SK-N-SH (cell line): ENCODE measurements around the gene NUDT14. TPM values are rescaled to one million over a fixed set of nuclear protein-coding genes. Genes with fewer than 3 reads are reported as not detected.

Experiments used
- CTCF ChIA-PET: fragments of 300-600, 350-600 bp; formaldehyde crosslinking; extraction: SDS; loops from one replicate; lab custom pipeline; 2021; lab: Yijun Ruan, JAX
- POLR2A ChIA-PET: fragments of 350-600 bp; sonication (Branson Sonifier 250); formaldehyde crosslinking; extraction: SDS; loops from one replicate; lab custom pipeline; 2020; ENCODE audit warnings: antibody characterized with exemption, inconsistent platforms; lab: Yijun Ruan, JAX
- DNase-seq: peaks from one replicate; pipeline ENCODE4 v3.0.0; 2012
- H2AFZ ChIP-seq: fragments of 200-600 bp; sonication (generic); 2 replicates; pipeline ENCODE4 v1.8.1; 2016; ENCODE audit warnings: antibody characterized with exemption, mild to moderate bottlenecking, low read depth
- H3F3A ChIP-seq: fragments of 200-600 bp; sonication (generic); replicated peaks from 2 replicates; pipeline ENCODE3; 2016; ENCODE audit warnings: antibody characterized with exemption, mild to moderate bottlenecking; ENCODE audit not compliant: insufficient read depth
- H3K27ac ChIP-seq, 2 experiments: fragments of 200-500 bp in 1 of 2; fragments of 200-600 bp in 1 of 2; sonication (Bioruptor generic) in 1 of 2; sonication (generic), shearing (Covaris generic) in 1 of 2; 2 replicates each; pipeline versions ENCODE4 v1.5.1 to v1.6.1; 2014 to 2016; ENCODE audit warnings: low read depth in 2 of 2, inconsistent platforms in 1 of 2, low read length in 1 of 2, mild to moderate bottlenecking in 1 of 2, mixed read lengths in 1 of 2
- H3K27me3 ChIP-seq: fragments of 200-600 bp; sonication (generic), shearing (Covaris generic); 2 replicates; pipeline ENCODE4 v1.6.1; 2016; ENCODE audit warnings: mixed run types; ENCODE audit not compliant: insufficient read depth
- H3K36me3 ChIP-seq, 2 experiments: fragments of 200-500 bp in 1 of 2; fragments of 200-600 bp in 1 of 2; sonication (Bioruptor generic) in 1 of 2; sonication (generic) in 1 of 2; replicated peaks in 1 of 2; 2 replicates each; pipeline versions ENCODE3 to v1.5.1; 2014 to 2016; ENCODE audit warnings: low read length in 1 of 2, mild to moderate bottlenecking in 1 of 2; ENCODE audit not compliant: insufficient read depth in 2 of 2, control insufficient read depth in 1 of 2
- H3K4me1 ChIP-seq, 2 experiments: fragments of 200-500 bp in 1 of 2; fragments of 200-600 bp in 1 of 2; sonication (Bioruptor generic) in 1 of 2; sonication (generic), shearing (Covaris generic) in 1 of 2; 2 replicates each; pipeline versions ENCODE4 v1.5.1 to v1.6.1; 2014 to 2016; ENCODE audit warnings: low read depth in 1 of 2, low read length in 1 of 2, mixed run types in 1 of 2; ENCODE audit not compliant: insufficient read depth in 2 of 2, control insufficient read depth in 1 of 2
- H3K4me2 ChIP-seq: fragments of 200-600 bp; sonication (generic), shearing (Covaris generic); 2 replicates; pipeline ENCODE4 v1.6.1; 2017; ENCODE audit warnings: mixed run types
- H3K4me3 ChIP-seq, 2 experiments: fragments of 200-500 bp in 1 of 2; fragments of 200-600 bp in 1 of 2; sonication (Bioruptor generic) in 1 of 2; sonication (generic), shearing (Covaris generic) in 1 of 2; 2 replicates each; pipeline versions ENCODE4 v1.5.1 to v1.8.1; 2014 to 2016; ENCODE audit warnings: low read depth in 2 of 2, inconsistent platforms in 1 of 2, low read length in 1 of 2, mild to moderate bottlenecking in 1 of 2, mixed read lengths in 1 of 2, moderate library complexity in 1 of 2
- H3K79me2 ChIP-seq: fragments of 200-600 bp; sonication (generic); 2 replicates; pipeline ENCODE4 v1.8.1; 2017; ENCODE audit warnings: mild to moderate bottlenecking; ENCODE audit not compliant: insufficient read depth
- H3K9ac ChIP-seq: fragments of 200-600 bp; sonication (generic); 2 replicates; pipeline ENCODE4 v1.6.1; 2017; ENCODE audit warnings: mixed run types
- H3K9me2 ChIP-seq: fragments of 200-600 bp; sonication (generic); 2 replicates; pipeline ENCODE4 v1.6.1; 2017; ENCODE audit warnings: mixed run types
- H3K9me3 ChIP-seq: fragments of 200-600 bp; sonication (generic); 2 replicates; pipeline ENCODE4 v1.6.1; 2017; ENCODE audit warnings: mixed run types, mild to moderate bottlenecking, moderate library complexity
- H4K20me1 ChIP-seq: fragments of 200-600 bp; sonication (generic); 2 replicates; pipeline ENCODE4 v1.6.1; 2017; ENCODE audit warnings: mild to moderate bottlenecking, mixed run types; ENCODE audit not compliant: insufficient read depth
- CHD2 ChIP-seq: fragments of 150-350 bp; IDR thresholded peaks from 2 replicates; pipeline ENCODE4 v1.6.1; 2018; ENCODE audit warnings: low read length; ENCODE audit not compliant: partially characterized antibody
- CTCF ChIP-seq: fragments of 200-600 bp; sonication (generic); IDR thresholded peaks from 2 replicates; pipeline ENCODE4 v1.6.1; 2017; ENCODE audit warnings: antibody characterized with exemption, mild to moderate bottlenecking, moderate library complexity
- ELF1 ChIP-seq: IDR thresholded peaks from 2 replicates; pipeline ENCODE4 v1.4.0; 2012
- EP300 ChIP-seq, 2 experiments: IDR thresholded peaks; 2 replicates each; pipeline versions ENCODE4 v1.4.0 to v1.6.1; 2012; ENCODE audit warnings: borderline replicate concordance in 1 of 2, low read depth in 1 of 2, low read length in 1 of 2
- EZH2phosphoT487 ChIP-seq: fragments of 200-600 bp; sonication (generic); IDR thresholded peaks from 2 replicates; pipeline ENCODE4 v1.6.1; 2017; ENCODE audit warnings: low read depth, mixed run types, mild to moderate bottlenecking, antibody characterized with exemption, moderate library complexity, borderline replicate concordance
- FOSL2 ChIP-seq: IDR thresholded peaks from 2 replicates; pipeline ENCODE4 v1.4.0; 2012; ENCODE audit warnings: low read depth, mild to moderate bottlenecking, moderate library complexity, borderline replicate concordance
- FOXJ3 ChIP-seq: sonication (generic); formaldehyde crosslinking; IDR thresholded peaks from 2 replicates; pipeline ENCODE4 v1.5.1; 2020; ENCODE audit warnings: mild to moderate bottlenecking, missing genetic modification reagents
- GABPA ChIP-seq: IDR thresholded peaks from 2 replicates; pipeline ENCODE4 v1.4.0; 2012; ENCODE audit warnings: low read depth, mild to moderate bottlenecking
- IRF3 ChIP-seq: fragments of 150-350 bp; IDR thresholded peaks from 2 replicates; pipeline ENCODE4 v1.6.1; 2016; ENCODE audit warnings: mild to moderate bottlenecking, low read depth, low read length
- JUND ChIP-seq: IDR thresholded peaks from 2 replicates; pipeline ENCODE4 v1.4.0; 2012
- MAX ChIP-seq: IDR thresholded peaks from 2 replicates; pipeline ENCODE4 v1.4.0; 2012; ENCODE audit warnings: low read depth
- NRF1 ChIP-seq: IDR thresholded peaks from 2 replicates; pipeline ENCODE4 v1.6.1; 2012; ENCODE audit warnings: low read depth, mild to moderate bottlenecking, low read length
- POLR2AphosphoS5 ChIP-seq: IDR thresholded peaks from 2 replicates; pipeline ENCODE4 v1.6.1; 2012; ENCODE audit warnings: low read depth, low read length
- REST ChIP-seq: IDR thresholded peaks from 2 replicates; pipeline ENCODE4 v1.6.1; 2012; ENCODE audit warnings: mild to moderate bottlenecking, low read depth, low read length, moderate library complexity
- RFX5 ChIP-seq: IDR thresholded peaks from 2 replicates; pipeline ENCODE4 v1.6.1; 2012; ENCODE audit warnings: mild to moderate bottlenecking, improper control_type of control experiment, low read length
- RXRA ChIP-seq: IDR thresholded peaks from 2 replicates; pipeline ENCODE4 v1.4.0; 2012; ENCODE audit warnings: low read depth, mild to moderate bottlenecking, borderline replicate concordance
- SIN3A ChIP-seq: IDR thresholded peaks from 2 replicates; pipeline ENCODE4 v1.6.1; 2012; ENCODE audit warnings: low read depth, mild to moderate bottlenecking, low read length, moderate library complexity, borderline replicate concordance
- TCF12 ChIP-seq: IDR thresholded peaks from 2 replicates; pipeline ENCODE4 v1.4.0; 2012
- YY1 ChIP-seq: IDR thresholded peaks from 2 replicates; pipeline ENCODE4 v1.4.0; 2012; ENCODE audit warnings: low read depth, mild to moderate bottlenecking
- WGBS: methylation state at CpG from one replicate; pipeline ENCODE4 v1.1.6; 2017; ENCODE audit warnings: low lambda C conversion rate; 5-methylcytosine and 5-hydroxymethylcytosine counted together
- polyA plus RNA-seq, 3 experiments: library from polyadenylated mRNA; depleted of rRNA; stranded (reverse); fragments of >200 nt; gene quantifications; 2 replicates each; pipeline ENCODE4 v1.2.3, GENCODE V29; 2012

NUDT14 gene
- polyA plus RNA-seq, 1 of the 3 experiments (the other 2 are of a cell fraction), result 18.4 TPM

- no peaks in the 10 kb centered on the region for H3K27me3 ChIP-seq
- no peaks in the 10 kb centered on the region for H3K79me2 ChIP-seq
- H3K36me3 ChIP-seq, result no peaks in the 10 kb centered on the region
- no peaks in the 10 kb centered on the region for H3K9me3 ChIP-seq
- H3K4me2 ChIP-seq, result no peak overlapping the region
- H3K4me3 ChIP-seq, result no peak overlapping the region
- no peaks in the 10 kb centered on the region for H3K9me2 ChIP-seq
- WGBS, result 60% methylated on average over 2 of the region's 4 CpGs
- H3F3A ChIP-seq, result no peaks in the 10 kb centered on the region
- no peak overlapping the region for H3K27ac ChIP-seq
- ChIA-PET CTCF (no interaction called here), POLR2A (no interaction called here)
- no peak for TF ChIP-seq TCF12
- TF ChIP-seq CTCF, result no peak
- no peak for TF ChIP-seq REST
- TF ChIP-seq EP300 (IDR thresholded peaks at IDR 0.05; ENCODE audit: borderline replicate concordance in 1 of 2, low read depth in 1 of 2, low read length in 1 of 2), result no peak
- TF ChIP-seq ELF1, result no peak
- TF ChIP-seq GABPA, result no peak
- no peak for TF ChIP-seq JUND
- no peak for DNase-seq
- H2AFZ ChIP-seq, result no peak overlapping the region
- no peaks in the 10 kb centered on the region for H4K20me1 ChIP-seq
- no peak overlapping the region for H3K9ac ChIP-seq
- H3K4me1 ChIP-seq, result peaks cover 0 to 11% of the 10 kb centered on the region in 2 experiments; a peak in 1 of 4 replicates
These were observed 31.1 kb downstream of the NUDT14 start for GRCh38 chr14:105150026-105150367.

GRCh38 chr14:105149146-105149781 lies 31.8 kb downstream of the NUDT14 start:
- H3K79me2 ChIP-seq, result no peaks in the 10 kb centered on the region
- ChIA-PET POLR2A (no interaction called here), CTCF (no interaction called here)
- H3K36me3 ChIP-seq, result no peaks in the 10 kb centered on the region
- H3K9me3 ChIP-seq, result no peaks in the 10 kb centered on the region
- no peak overlapping the region for H2AFZ ChIP-seq
- H3K4me2 ChIP-seq, result no peak overlapping the region
- no peaks in the 10 kb centered on the region for H3F3A ChIP-seq
- TF ChIP-seq CTCF (no peak), YY1 (no peak), EZH2phosphoT487 (no peak), JUND (no peak), SIN3A (no peak), POLR2AphosphoS5 (no peak), RXRA (no peak), CHD2 (no peak), IRF3 (no peak), EP300 (IDR thresholded peaks at IDR 0.05; ENCODE audit: borderline replicate concordance in 1 of 2, low read depth in 1 of 2, low read length in 1 of 2) (no peak), NRF1 (no peak), MAX (no peak), FOSL2 (no peak), FOXJ3 (CRISPR knock-in tag) (no peak), RFX5 (no peak), GABPA (no peak)
- no peaks in the 10 kb centered on the region for H3K9me2 ChIP-seq
- peaks cover 0 to 13% of the 10 kb centered on the region in 2 experiments; a peak in 1 of 4 replicates for H3K4me1 ChIP-seq
- H3K27me3 ChIP-seq, result no peaks in the 10 kb centered on the region
- no peak overlapping the region for H3K27ac ChIP-seq
- DNase-seq, result no peak
- no peaks in the 10 kb centered on the region for H4K20me1 ChIP-seq
- H3K9ac ChIP-seq, result no peak overlapping the region
- H3K4me3 ChIP-seq, result no peak overlapping the region
- WGBS, result 92% methylated on average over 7 of the region's 18 CpGs
